Measurements from ENCODE around the gene GMDS. TPM values are rescaled to one million over a fixed set of nuclear protein-coding genes. Genes with fewer than 3 reads are reported as not detected.

The GMDS gene
- total and polyA plus RNA-seq, 7 donors = 2.8 to 6.6 (median 4.7) TPM

- intact Hi-C loops (cut with DNase I) = no loop called here
- peaks cover 0 to 86% (median 42%) of the 10 kb centered on the region in 3 donors for H3K27me3 ChIP-seq (ENCODE audit: insufficient read depth in 3 of 3, low read length in 2 of 3)
Measured at GRCh38 chr6:1611572-1612298, 633.7 kb downstream of the GMDS start.

GRCh38 chr6:1611322-1611571, 634.2 kb downstream of the GMDS start:
- WGBS, 3 donors = 0 to 2% (median 2%) methylated on average over 8 to 38 of the region's 38 CpGs
- TF ChIP-seq, protein P1, sequence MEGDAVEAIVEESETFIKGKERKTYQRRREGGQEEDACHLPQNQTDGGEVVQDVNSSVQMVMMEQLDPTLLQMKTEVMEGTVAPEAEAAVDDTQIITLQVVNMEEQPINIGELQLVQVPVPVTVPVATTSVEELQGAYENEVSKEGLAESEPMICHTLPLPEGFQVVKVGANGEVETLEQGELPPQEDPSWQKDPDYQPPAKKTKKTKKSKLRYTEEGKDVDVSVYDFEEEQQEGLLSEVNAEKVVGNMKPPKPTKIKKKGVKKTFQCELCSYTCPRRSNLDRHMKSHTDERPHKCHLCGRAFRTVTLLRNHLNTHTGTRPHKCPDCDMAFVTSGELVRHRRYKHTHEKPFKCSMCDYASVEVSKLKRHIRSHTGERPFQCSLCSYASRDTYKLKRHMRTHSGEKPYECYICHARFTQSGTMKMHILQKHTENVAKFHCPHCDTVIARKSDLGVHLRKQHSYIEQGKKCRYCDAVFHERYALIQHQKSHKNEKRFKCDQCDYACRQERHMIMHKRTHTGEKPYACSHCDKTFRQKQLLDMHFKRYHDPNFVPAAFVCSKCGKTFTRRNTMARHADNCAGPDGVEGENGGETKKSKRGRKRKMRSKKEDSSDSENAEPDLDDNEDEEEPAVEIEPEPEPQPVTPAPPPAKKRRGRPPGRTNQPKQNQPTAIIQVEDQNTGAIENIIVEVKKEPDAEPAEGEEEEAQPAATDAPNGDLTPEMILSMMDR (IDR thresholded peaks at IDR 0.05) = peak; percentile 7
- Histone ChIP-seq H3K27ac (peak overlapping the region; percentile 57), H3K9me3 (no peaks in the 10 kb centered on the region), H3K4me3 (peak overlapping the region; percentile 78), H3K4me1 (peaks cover 19% of the 10 kb centered on the region), H3K36me3 (ENCODE audit: insufficient read depth in 1 of 2, low read depth in 1 of 2) (no peaks in the 10 kb centered on the region), H3K27me3 (ENCODE audit: insufficient read depth in 3 of 3, low read length in 2 of 3) (peaks cover 0 to 90% (median 47%) of the 10 kb centered on the region in 3 donors)
- intact Hi-C loops (cut with DNase I) = no loop called here
- no peak for DNase-seq
- no peak for ATAC-seq

More at GRCh38 chr6:1611572-1612298, 633.7 kb downstream of the GMDS start:
- ATAC-seq (no peak), DNase-seq (peak in 1 of 2 donors; percentile 58)
- no peaks in the 10 kb centered on the region for H3K36me3 ChIP-seq (ENCODE audit: insufficient read depth in 1 of 2, low read depth in 1 of 2)
- H3K4me3 ChIP-seq = peak overlapping the region; percentile 78
- peaks cover 19% of the 10 kb centered on the region for H3K4me1 ChIP-seq
- no peaks in the 10 kb centered on the region for H3K9me3 ChIP-seq
- WGBS, 3 donors = 4 to 8% (median 7%) methylated on average over 30 to 71 of the region's 71 CpGs
- peak overlapping the region; percentile 32 for H3K27ac ChIP-seq
- TF ChIP-seq, protein P1 (IDR thresholded peaks at IDR 0.05) = no peak

DNA sequence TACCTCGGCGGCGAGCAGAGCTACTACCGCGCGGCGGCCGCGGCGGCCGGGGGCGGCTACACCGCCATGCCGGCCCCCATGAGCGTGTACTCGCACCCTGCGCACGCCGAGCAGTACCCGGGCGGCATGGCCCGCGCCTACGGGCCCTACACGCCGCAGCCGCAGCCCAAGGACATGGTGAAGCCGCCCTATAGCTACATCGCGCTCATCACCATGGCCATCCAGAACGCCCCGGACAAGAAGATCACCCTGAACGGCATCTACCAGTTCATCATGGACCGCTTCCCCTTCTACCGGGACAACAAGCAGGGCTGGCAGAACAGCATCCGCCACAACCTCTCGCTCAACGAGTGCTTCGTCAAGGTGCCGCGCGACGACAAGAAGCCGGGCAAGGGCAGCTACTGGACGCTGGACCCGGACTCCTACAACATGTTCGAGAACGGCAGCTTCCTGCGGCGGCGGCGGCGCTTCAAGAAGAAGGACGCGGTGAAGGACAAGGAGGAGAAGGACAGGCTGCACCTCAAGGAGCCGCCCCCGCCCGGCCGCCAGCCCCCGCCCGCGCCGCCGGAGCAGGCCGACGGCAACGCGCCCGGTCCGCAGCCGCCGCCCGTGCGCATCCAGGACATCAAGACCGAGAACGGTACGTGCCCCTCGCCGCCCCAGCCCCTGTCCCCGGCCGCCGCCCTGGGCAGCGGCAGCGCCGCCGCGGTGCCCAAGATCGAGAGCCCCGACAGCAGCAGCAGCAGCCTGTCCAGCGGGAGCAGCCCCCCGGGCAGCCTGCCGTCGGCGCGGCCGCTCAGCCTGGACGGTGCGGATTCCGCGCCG, 634.7 kb downstream of the GMDS start:
- peak overlapping the region; percentile 57 for H3K27ac ChIP-seq
- H3K4me3 ChIP-seq = peak overlapping the region; percentile 78
- peaks cover 0 to 90% (median 50%) of the 10 kb centered on the region in 3 donors for H3K27me3 ChIP-seq (ENCODE audit: insufficient read depth in 3 of 3, low read length in 2 of 3)
- H3K9me3 ChIP-seq = no peaks in the 10 kb centered on the region
- H3K4me1 ChIP-seq = peaks cover 19% of the 10 kb centered on the region
- TF ChIP-seq, protein P1 (IDR thresholded peaks at IDR 0.05) = no peak
- H3K36me3 ChIP-seq (ENCODE audit: insufficient read depth in 1 of 2, low read depth in 1 of 2) = no peaks in the 10 kb centered on the region
- peak in 2 of 4 donors; percentile 8 to 13 for ATAC-seq
- intact Hi-C loops (cut with DNase I) = no loop called here
- peak in 1 of 2 donors; percentile 50 for DNase-seq
- WGBS, 3 donors = 1 to 2% (median 1%) methylated on average over 69 to 101 of the region's 101 CpGs

DNA sequence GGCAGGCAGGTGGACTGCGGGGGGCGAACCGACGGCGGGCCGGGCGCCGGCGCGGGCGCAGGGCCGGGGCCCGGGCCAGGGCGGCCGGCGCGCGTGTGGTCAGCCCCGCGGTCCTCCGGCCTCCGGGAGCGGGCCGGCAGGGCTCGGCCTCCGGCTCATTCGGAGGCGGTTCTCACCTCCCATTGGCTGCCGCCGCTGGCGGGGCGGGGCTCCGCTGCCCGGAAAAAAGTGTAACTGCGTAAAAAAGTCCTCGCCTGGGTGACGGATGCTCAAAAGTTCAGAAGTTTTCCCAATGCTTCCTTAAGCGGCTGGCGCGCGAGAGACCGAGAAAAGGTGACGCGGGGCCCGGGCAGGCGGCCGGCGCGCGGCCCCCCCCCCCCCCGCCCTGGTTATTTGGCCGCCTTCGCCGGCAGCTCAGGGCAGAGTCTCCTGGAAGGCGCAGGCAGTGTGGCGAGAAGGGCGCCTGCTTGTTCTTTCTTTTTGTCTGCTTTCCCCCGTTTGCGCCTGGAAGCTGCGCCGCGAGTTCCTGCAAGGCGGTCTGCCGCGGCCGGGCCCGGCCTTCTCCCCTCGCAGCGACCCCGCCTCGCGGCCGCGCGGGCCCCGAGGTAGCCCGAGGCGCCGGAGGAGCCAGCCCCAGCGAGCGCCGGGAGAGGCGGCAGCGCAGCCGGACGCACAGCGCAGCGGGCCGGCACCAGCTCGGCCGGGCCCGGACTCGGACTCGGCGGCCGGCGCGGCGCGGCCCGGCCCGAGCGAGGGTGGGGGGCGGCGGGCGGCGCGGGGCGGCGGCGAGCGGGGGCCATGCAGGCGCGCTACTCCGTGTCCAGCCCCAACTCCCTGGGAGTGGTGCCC, 635.5 kb downstream of the GMDS start, which contains the start of gene FOXC1:
Gene FOXC1 (plus strand): TSS at position 268 of the 849 bp plus-strand sequence. CDS start 531 bp downstream, at position 799.
- WGBS, 3 donors = 1% methylated on average over 28 to 114 of the region's 115 CpGs
- intact Hi-C loops (cut with DNase I) = loop anchor here (10.0 kb wide), 3 partner anchors 495 to 1135 kb away; no protein-coding TSS in a partner anchor
- TF ChIP-seq, protein P1 (IDR thresholded peaks at IDR 0.05) = no peak
- peak within 1 kb of the TSS; percentile 78 for H3K4me3 ChIP-seq
- H3K4me1 ChIP-seq = peaks cover 19% of the 10 kb centered on the region
- H3K36me3 ChIP-seq (ENCODE audit: insufficient read depth in 1 of 2, low read depth in 1 of 2) = no peaks in the 10 kb centered on the region
- DNase-seq (peak; percentile 90 to 91), ATAC-seq (peak; percentile 84 to 91 (median 86))
- H3K27ac ChIP-seq = peak within 1 kb of the TSS; percentile 74
- H3K9me3 ChIP-seq = no peaks in the 10 kb centered on the region
- H3K27me3 ChIP-seq (ENCODE audit: insufficient read depth in 3 of 3, low read length in 2 of 3) = peaks cover 0 to 90% (median 52%) of the 10 kb centered on the region in 3 donors

Data from psoas muscle (tissue), 8 donors.